Endothelial cell of umbilical vein (primary cell): ENCODE results near the gene RPRM. TPM values are rescaled to one million over a fixed set of nuclear protein-coding genes. Genes with fewer than 3 reads are reported as not detected.

Experiments used
- BruUV-seq: library from RNA; stranded (reverse); fragments of 400-500 nt; replicated peaks from 2 replicates; lab custom pipeline; 2021; lab: Mats Ljungman, UMichigan
- CTCF ChIA-PET: fragments of 300-600, 350-600 bp; sonication (Branson Sonifier 250); formaldehyde crosslinking; loops from one replicate; lab custom pipeline; 2021; ENCODE audit warnings: antibody characterized with exemption, inconsistent platforms; lab: Charles Lee
- POLR2A ChIA-PET: fragments of 300-600, 350-600 bp; sonication (Branson Sonifier 250); formaldehyde crosslinking; loops from one replicate; lab custom pipeline; 2021; ENCODE audit warnings: antibody characterized with exemption, inconsistent platforms; lab: Charles Lee
- DNase-seq: peaks from one replicate; pipeline ENCODE4 v3.0.0-alpha.2; 2011; ENCODE audit warnings: low read depth, low spot score
- FAIRE-seq: peaks from 2 replicates; lab custom pipeline; 2011; peaks lifted over from hg19 to GRCh38; lab: Jason Lieb, UNC
- H2AFZ ChIP-seq: 2 replicates; pipeline ENCODE4 v1.6.0; 2012; ENCODE audit warnings: low read depth, low read length, control low read depth, inconsistent platforms
- H3K27ac ChIP-seq: 2 replicates; pipeline ENCODE4 v1.5.1; 2011; ENCODE audit warnings: low read depth, mild to moderate bottlenecking, control low read depth, low read length, moderate library complexity; ENCODE audit not compliant: insufficient read depth
- H3K27me3 ChIP-seq, 2 experiments: 2 replicates each; pipeline versions ENCODE4 v1.6.0 to v1.6.1; 2011; ENCODE audit warnings: low read length in 2 of 2, mixed read lengths in 1 of 2; ENCODE audit not compliant: control insufficient read depth in 2 of 2, insufficient read depth in 2 of 2
- H3K36me3 ChIP-seq, 2 experiments: 2 replicates in 1 of 2; 3 replicates in 1 of 2; pipeline ENCODE4 v1.5.1; 2011; ENCODE audit warnings: low read length in 2 of 2, mild to moderate bottlenecking in 1 of 2, moderate library complexity in 1 of 2; ENCODE audit not compliant: control insufficient read depth in 2 of 2, insufficient read depth in 2 of 2; ENCODE audit errors: extremely low read depth in 1 of 2
- H3K4me1 ChIP-seq: 3 replicates; pipeline ENCODE4 v1.5.1; 2011; ENCODE audit warnings: mild to moderate bottlenecking, low read length; ENCODE audit not compliant: control insufficient read depth, insufficient read depth; ENCODE audit errors: extremely low read depth
- H3K4me2 ChIP-seq: 2 replicates; pipeline ENCODE4 v1.6.1; 2011; ENCODE audit warnings: low read length, control low read depth, mixed read lengths; ENCODE audit not compliant: insufficient read depth
- H3K4me3 ChIP-seq, 3 experiments: fragments of 200-600 bp in 1 of 3; sonication (generic), shearing (Covaris generic) in 1 of 3; replicated peaks in 1 of 3; 2 replicates each; pipeline ENCODE4 v1.5.1; 2011 to 2016; ENCODE audit warnings: control low read depth in 3 of 3, low read length in 3 of 3, mild to moderate bottlenecking in 2 of 3, inconsistent platforms in 1 of 3, low read depth in 1 of 3, moderate library complexity in 1 of 3; ENCODE audit not compliant: insufficient read depth in 1 of 3
- H3K79me2 ChIP-seq: 2 replicates; pipeline ENCODE4 v1.6.0; 2012; ENCODE audit warnings: low read length, inconsistent platforms; ENCODE audit not compliant: control insufficient read depth, insufficient read depth
- H3K9ac ChIP-seq: replicated peaks from 2 replicates; pipeline ENCODE3; 2011; ENCODE audit warnings: low read length, control low read depth; ENCODE audit not compliant: insufficient read depth; ENCODE audit errors: extremely low read depth
- H3K9me1 ChIP-seq: replicated peaks from 3 replicates; pipeline ENCODE4 v1.6.0; 2011; ENCODE audit warnings: mild to moderate bottlenecking, low read length; ENCODE audit not compliant: control insufficient read depth, insufficient read depth; ENCODE audit errors: extremely low read depth
- H3K9me3 ChIP-seq: replicated peaks from 2 replicates; pipeline ENCODE4 v1.5.1; 2012; ENCODE audit warnings: low read length, inconsistent platforms; ENCODE audit not compliant: control insufficient read depth, insufficient read depth
- H4K20me1 ChIP-seq: replicated peaks from 2 replicates; pipeline ENCODE3; 2011; ENCODE audit warnings: mild to moderate bottlenecking, low read length; ENCODE audit not compliant: control insufficient read depth, insufficient read depth; ENCODE audit errors: extremely low read depth
- CTCF ChIP-seq, 2 donors: IDR thresholded peaks; 1 replicate in 1 of 2; 2 replicates in 1 of 2; pipeline ENCODE4 v1.5.1; 2011; ENCODE audit warnings: low read length in 2 of 2, mild to moderate bottlenecking in 2 of 2, moderate library complexity in 2 of 2, control low read depth in 1 of 2, inconsistent platforms in 1 of 2, low read depth in 1 of 2; ENCODE audit not compliant: insufficient read depth in 1 of 2; ENCODE audit errors: extremely low read depth in 1 of 2
- EZH2 ChIP-seq: IDR thresholded peaks from 2 replicates; pipeline ENCODE4 v1.6.1; 2012; ENCODE audit warnings: borderline replicate concordance, low read depth, mild to moderate bottlenecking, moderate library complexity, low read length, inconsistent platforms; ENCODE audit not compliant: severe bottlenecking
- FOS ChIP-seq: IDR thresholded peaks from 2 replicates; pipeline ENCODE4 v1.6.1; 2011; ENCODE audit warnings: mild to moderate bottlenecking, low read length, moderate library complexity, borderline replicate concordance; ENCODE audit not compliant: insufficient read depth
- GATA2 ChIP-seq: IDR thresholded peaks from 2 replicates; pipeline ENCODE4 v1.7.0; 2011; ENCODE audit warnings: low read depth, mild to moderate bottlenecking, moderate library complexity, mixed read lengths, low read length; ENCODE audit not compliant: insufficient read length, insufficient read depth
- JUN ChIP-seq: IDR thresholded peaks from 2 replicates; pipeline ENCODE4 v1.6.1; 2011; ENCODE audit warnings: borderline replicate concordance, low read depth; ENCODE audit not compliant: insufficient read length, insufficient read depth
- MAX ChIP-seq: IDR thresholded peaks from 2 replicates; pipeline ENCODE4 v1.6.1; 2011; ENCODE audit not compliant: insufficient read depth, insufficient read length
- MYC ChIP-seq: IDR thresholded peaks from one replicate; pipeline ENCODE4 v1.6.1; 2011; ENCODE audit warnings: mild to moderate bottlenecking, low read depth, low read length
- POLR2A ChIP-seq: IDR thresholded peaks from 2 replicates; pipeline ENCODE4 v1.6.1; 2012; ENCODE audit warnings: low read depth, mild to moderate bottlenecking, control low read depth, low read length
- POLR2AphosphoS5 ChIP-seq: IDR thresholded peaks from 2 replicates; pipeline ENCODE4 v1.6.1; 2012; ENCODE audit warnings: low read depth, mild to moderate bottlenecking, control low read depth, low read length, moderate library complexity; ENCODE audit not compliant: insufficient read depth
- dilution Hi-C: fragments of 300-500 bp; cut with MboI; formaldehyde crosslinking; loops from one replicate; pipeline ENCODE4 v1.15.0; 2019; ENCODE audit warnings: low sequenced_read_pairs; ENCODE audit not compliant: extremely low pct_ligation_motif_present
- intact Hi-C: fragments of 100-400 bp; cut with micrococcal nuclease; formaldehyde crosslinking; loops from one replicate; pipeline ENCODE4 v1.10.0; 2022
- polyA plus RNA-seq, 4 experiments: library from polyadenylated mRNA; depleted of rRNA in 3 of 4; stranded (reverse) in 3 of 4; unstranded in 1 of 4; fragments of >200 nt; gene quantifications; 2 replicates each; pipeline versions ENCODE4 v1.2.1 to v1.2.3, GENCODE V29; 2011 to 2012; ENCODE audit warnings: missing spikeins in 1 of 4
- total RNA-seq: library from RNA; stranded (reverse); gene quantifications from 2 replicates; pipeline ENCODE4 v1.2.3, GENCODE V29; 2021

Gene RPRM
- total and polyA plus RNA-seq, 2 donors (not counting 3 experiments of a cell fraction or from before 2014, with no cell fraction given) = not detected

GRCh38 chr2:153495725-153496124, 17.2 kb upstream of the RPRM start:
- Histone ChIP-seq H3K79me2 (no peaks in the 10 kb centered on the region), H3K4me3 (no peak overlapping the region), H3K9me3 (no peaks in the 10 kb centered on the region), H3K36me3 (no peaks in the 10 kb centered on the region), H3K27me3 (no peaks in the 10 kb centered on the region), H3K9me1 (no peaks in the 10 kb centered on the region), H3K27ac (no peak overlapping the region), H3K9ac (no peak overlapping the region), H2AFZ (no peak overlapping the region), H3K4me2 (no peak overlapping the region), H4K20me1 (no peaks in the 10 kb centered on the region), H3K4me1 (no peaks in the 10 kb centered on the region)
- CTCF ChIA-PET = no interaction called here
- intact Hi-C loops (no loop called here), dilution Hi-C loops (no loop called here)
- POLR2A ChIA-PET = no interaction called here
- no TSS peak for BruUV-seq
- TF ChIP-seq POLR2AphosphoS5 (no peak), MAX (no peak), CTCF (IDR thresholded peaks at IDR 0.05; ENCODE audit: extremely low read depth in 1 of 2, insufficient read depth in 1 of 2, low read depth in 1 of 2, low read length in 2 of 2) (no peak), FOS (no peak), GATA2 (no peak), POLR2A (no peak), EZH2 (no peak), MYC (no peak), JUN (no peak)
- FAIRE-seq (no peak), DNase-seq (no peak)
